Fibroblast of skin of left quadriceps (primary cell): ENCODE results near the gene LBP.
"Not testable (repeated sequence)": the region's sequence is repeated elsewhere in the genome, so short reads cannot be mapped to it uniquely, and the experiment has no call there.

Experiments used
- DNase-seq, 2 experiments: peaks; one replicate each; pipeline ENCODE4 v3.0.0-alpha.2; 2013; ENCODE audit warnings: low read depth in 2 of 2

Gene LBP

DNA sequence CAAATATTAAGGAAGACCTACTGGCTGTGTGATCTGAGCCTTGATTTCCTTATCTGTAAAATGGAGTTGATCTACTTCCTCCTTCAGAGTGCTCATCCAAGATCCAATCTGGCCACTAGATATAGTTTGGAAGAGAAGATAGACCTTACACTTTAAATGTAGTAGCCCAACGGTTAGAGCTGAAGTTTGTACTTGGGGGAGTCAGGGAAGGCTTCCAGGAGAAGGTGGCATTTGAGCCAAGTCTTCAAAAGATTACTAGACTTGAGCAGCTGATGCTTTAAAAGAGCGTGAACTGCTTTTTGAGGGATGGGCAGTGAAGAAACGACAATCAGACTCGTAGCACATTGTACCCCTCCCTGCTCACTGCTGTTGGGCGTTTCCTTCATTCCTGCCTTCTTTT, 3.6 kb downstream of the LBP start:
- DNase-seq: no peak

GRCh38 chr20:38350879-38351775, 4.8 kb downstream of the LBP start:
- no peak for DNase-seq

GRCh38 chr20:38353316-38353715, 7.0 kb downstream of the LBP start:
- no peak for DNase-seq

DNA sequence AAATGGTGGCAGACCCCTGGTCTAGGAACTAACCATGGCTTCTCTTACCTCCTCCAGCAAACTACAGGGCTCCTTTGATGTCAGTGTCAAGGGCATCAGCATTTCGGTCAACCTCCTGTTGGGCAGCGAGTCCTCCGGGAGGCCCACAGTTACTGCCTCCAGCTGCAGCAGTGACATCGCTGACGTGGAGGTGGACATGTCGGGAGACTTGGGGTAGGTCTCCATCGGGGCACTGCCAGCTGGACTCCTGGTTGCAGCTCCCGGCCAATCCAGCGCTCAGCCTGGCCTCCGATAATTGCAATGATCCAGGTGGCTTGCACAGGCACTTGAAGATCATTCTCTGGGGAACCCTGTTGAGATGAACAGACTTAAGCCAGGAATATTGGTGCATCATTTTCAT, 7.9 kb downstream of the LBP start:
- no peak for DNase-seq

- DNase-seq: no peak
Measured at GRCh38 chr20:38355161-38356012, 9.1 kb downstream of the LBP start.

DNA sequence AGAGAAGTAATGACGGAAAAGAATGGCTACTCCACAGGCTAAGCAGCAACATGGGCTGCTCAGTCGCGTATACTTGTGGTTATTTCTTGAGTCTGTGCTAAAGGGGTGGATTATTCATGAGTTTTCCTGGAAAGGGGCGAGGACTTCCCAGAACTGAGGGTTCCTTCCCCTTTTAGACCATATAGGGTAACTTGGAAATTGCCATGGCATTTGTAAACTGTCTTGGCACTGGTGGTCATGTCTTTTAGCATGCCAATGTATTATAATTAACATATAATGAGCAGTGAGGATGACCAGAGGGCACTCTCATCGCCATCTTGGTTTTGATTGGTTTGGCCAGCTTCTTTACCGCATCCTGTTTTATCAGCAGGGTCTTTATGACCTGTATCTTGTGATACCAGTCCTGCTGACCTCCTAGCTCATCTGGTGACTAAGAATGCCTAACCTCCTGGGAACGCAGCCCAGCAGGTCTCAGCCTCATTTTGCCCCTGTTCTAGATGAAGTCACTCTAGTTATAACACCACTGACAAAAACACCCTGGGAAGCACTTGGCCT, 11.4 kb downstream of the LBP start:
- DNase-seq: no peak

DNA sequence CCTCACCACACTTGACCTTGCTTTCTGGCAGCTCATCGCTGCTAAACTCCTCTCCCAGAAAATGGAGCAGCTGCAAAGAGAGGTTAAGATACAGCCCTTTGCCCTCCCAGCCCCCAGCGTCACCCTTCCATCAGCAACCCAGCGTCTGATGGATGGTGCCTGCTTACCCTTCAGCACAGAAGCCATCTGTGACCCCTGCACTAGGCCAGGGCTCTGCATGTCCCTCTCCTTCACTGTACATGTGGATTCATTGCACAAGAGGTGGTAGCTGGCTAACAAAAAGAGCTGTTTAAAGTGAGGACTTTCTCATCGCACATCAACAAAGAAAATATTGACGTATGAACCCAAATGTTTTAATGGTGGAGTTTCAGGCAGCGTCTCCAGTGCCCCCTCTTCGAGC, 12.3 kb downstream of the LBP start:
- DNase-seq: no peak

DNA sequence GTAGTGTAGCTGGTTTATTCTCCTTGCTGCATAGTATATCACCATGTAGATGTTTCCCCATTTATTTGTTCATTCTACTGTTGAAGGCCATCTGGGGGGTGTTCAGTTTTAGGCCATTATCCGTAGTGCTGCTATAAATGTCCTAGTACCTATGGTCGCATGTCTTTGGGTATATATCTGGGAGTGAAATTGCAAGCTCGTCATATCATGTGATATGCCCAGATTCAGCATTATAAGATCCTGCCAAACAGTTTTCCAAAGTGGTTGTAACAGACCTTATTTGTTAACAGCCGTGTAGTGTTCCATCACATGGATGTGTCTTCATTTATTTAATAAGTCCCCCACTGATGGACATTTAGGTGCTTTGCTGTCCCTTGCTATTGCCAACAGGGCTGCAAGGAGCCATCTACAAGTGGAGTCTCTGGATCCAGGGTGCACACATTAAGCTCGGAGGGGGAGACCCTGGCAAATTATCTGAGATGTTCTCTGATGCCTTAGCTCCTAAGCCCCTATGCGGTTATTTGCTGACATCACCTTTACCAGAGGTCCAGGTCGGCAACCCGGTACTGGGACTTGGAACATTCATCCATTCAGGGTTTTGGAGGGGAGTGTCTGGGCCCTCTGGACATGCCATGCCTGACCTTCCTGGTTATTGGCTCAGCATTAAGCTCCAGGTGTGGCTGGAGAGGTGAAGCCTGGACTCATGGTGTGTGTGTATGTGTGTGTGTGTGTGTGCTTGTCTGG, 16.9 kb downstream of the LBP start:
- DNase-seq: no peak

DNA sequence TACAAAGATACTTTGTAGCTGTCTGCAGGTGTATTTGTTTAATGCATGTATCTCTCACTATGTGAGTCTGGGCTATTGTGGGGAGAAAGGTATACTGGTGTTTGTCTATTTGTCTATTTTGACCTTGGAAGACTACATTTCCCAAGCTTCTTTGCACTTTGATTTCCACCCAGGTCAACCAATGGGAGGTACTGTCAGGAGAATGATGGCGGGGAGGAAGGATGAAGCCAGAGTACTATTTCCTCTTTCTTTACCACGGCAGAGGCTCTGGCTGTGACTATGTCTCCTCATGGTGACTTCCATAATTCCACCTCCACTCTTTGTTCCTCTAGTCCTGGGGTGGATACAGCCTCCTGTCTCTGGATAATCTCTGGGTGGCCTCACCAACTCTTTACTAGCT, 23.1 kb downstream of the LBP start:
- no peak for DNase-seq

GRCh38 chr20:38372806-38373205, 26.5 kb downstream of the LBP start:
- no peak for DNase-seq

- DNase-seq: no peak
Measured at GRCh38 chr20:38373231-38373867, 27.1 kb downstream of the LBP start.

GRCh38 chr20:38373898-38374297, 27.6 kb downstream of the LBP start:
- no peak for DNase-seq

DNA sequence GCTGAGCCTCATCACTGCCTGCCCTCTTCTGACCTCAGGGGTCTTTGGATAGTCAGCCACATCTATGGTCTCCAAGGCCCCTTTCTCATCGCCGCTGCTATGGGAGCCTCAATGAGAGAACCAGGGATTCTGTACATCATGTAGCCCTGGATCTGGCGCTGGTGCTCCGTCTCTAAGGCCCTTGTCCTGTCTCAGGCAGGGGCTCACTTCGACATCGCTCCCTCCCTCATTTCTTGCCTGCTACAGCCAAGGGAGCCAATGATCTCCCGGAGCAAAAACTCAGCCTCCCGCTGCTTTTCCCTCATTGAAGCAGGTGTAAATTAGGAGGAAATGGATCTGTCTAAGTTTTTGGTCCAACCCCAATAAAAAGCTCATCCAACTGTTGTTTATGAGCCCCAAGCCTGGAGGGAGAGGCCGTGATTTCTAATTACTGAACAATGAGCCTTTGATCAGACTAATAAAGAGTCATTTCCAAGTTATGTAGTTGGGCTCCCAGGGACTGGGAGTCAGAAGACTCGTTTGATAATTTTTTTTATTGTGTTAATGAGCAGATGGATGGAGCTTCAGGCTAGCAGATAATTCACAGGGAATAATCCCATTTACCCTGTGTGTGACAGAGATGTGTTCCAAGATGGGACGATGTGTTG, 30.9 kb downstream of the LBP start:
- DNase-seq: no peak

GRCh38 chr20:38377838-38378237, 31.6 kb downstream of the LBP start:
- DNase-seq: not testable (repeated sequence)

GRCh38 chr20:38383147-38383546, 36.9 kb downstream of the LBP start:
- DNase-seq: no peak

DNA sequence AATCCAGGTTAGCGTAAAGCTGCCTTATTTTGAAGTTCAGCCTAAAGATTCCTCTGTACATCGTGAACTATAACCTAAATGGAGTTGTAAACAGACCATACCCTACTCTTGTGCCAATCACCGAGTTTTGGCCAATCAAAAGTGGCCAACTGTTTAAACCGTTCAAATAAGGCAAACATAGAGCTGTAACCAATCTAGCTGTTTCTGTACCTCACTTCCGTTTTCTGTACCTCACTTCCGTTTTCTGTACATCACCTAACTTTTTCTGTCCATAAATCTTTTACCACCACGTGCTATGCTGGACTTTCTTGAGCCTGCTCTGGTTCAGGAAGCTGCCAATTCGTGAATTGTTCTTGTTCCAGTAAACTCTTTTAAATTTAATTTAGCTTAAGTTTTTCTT, 39.7 kb downstream of the LBP start:
- DNase-seq: no peak

DNA sequence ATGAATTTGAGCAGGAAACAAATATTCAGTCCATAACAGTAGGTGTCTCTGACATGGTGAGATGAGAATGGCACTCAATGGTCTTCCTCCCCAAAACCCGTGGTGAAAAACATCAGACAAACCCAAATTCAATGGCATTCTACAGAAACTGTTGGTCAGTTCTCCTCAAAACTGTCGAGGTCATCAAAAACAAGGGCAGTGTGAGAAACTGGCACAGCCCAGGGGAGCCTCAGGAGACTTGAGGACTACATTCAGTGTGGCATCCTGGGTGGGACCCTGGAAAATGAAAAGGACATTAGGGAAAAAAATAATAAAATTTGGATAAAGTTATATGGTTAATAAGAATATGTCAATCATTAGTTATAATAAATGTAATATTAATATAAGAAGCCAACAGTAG, 40.6 kb downstream of the LBP start:
- no peak for DNase-seq

GRCh38 chr20:38387953-38388352, 41.7 kb downstream of the LBP start:
- no peak for DNase-seq

GRCh38 chr20:38392356-38392755, 46.1 kb downstream of the LBP start:
- no peak for DNase-seq

- no peak for DNase-seq
Measured at GRCh38 chr20:38393259-38393658, 47.0 kb downstream of the LBP start.

GRCh38 chr20:38395165-38395564, 48.9 kb downstream of the LBP start:
- no peak for DNase-seq
